ENCODE results near the gene WNT3.

WNT3 gene

DNA sequence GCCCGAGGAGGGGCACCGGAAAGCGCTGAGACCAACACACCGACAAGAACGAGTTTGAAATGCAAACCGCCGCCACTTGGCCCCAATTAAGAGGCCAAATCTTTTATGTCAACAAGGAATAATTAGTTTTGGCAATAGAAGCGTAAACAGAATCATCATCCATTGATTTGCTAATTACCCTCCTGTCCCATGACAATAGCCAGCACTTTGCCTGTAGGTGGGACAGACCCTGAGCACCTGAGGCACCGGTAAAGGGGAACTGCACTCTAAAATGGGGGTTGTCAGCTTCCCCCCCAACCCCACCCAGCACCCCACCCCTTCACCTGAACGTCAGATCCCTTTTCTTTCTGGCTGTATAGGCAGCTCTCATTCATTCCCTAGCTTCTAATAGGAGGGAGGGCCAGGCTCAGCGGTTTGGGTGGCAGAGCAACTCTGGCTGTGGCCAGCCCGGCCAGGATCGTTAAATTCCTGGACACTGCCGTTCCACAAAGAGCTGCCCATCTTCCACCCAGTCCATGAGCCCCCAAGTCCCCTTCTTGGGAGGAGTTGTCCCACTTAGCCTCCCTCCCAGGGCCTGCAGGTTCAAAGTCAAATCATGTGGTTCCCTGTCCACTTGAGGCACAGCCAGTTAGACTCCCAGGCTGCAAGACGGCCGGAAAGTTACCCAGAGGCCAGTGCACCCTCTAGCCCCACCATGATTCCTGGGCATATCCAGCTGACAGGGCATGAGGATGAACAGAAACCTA is 45.8 kb downstream of the WNT3 start:
- TF ChIP-seq ZBTB7A (IDR thresholded peaks at IDR 0.05; ENCODE audit: low read depth) (no peak), RAD21 (IDR thresholded peaks at IDR 0.05; ENCODE audit: low read depth) (no peak), EP300 (IDR thresholded peaks at IDR 0.05; ENCODE audit: borderline replicate concordance) (no peak), MAX (IDR thresholded peaks at IDR 0.05) (no peak), TAF1 (IDR thresholded peaks at IDR 0.05; ENCODE audit: low read depth) (no peak), TCF12 (IDR thresholded peaks at IDR 0.05; ENCODE audit: low read depth) (no peak), NFIC (IDR thresholded peaks at IDR 0.05) (no peak; the same call in 1 of the 2 replicates), FOXM1 (IDR thresholded peaks at IDR 0.05; ENCODE audit: borderline replicate concordance, low read depth) (no peak), EGR1 (IDR thresholded peaks at IDR 0.05) (no peak), TEAD4 (IDR thresholded peaks at IDR 0.05) (no peak), CEBPB (IDR thresholded peaks at IDR 0.05) (no peak), YY1 (IDR thresholded peaks at IDR 0.05; ENCODE audit: low read depth) (no peak), CREB1 (IDR thresholded peaks at IDR 0.05; ENCODE audit: low read depth) (no peak), USF1 (IDR thresholded peaks at IDR 0.05) (no peak)
- TF ChIP-seq, protein P1, sequence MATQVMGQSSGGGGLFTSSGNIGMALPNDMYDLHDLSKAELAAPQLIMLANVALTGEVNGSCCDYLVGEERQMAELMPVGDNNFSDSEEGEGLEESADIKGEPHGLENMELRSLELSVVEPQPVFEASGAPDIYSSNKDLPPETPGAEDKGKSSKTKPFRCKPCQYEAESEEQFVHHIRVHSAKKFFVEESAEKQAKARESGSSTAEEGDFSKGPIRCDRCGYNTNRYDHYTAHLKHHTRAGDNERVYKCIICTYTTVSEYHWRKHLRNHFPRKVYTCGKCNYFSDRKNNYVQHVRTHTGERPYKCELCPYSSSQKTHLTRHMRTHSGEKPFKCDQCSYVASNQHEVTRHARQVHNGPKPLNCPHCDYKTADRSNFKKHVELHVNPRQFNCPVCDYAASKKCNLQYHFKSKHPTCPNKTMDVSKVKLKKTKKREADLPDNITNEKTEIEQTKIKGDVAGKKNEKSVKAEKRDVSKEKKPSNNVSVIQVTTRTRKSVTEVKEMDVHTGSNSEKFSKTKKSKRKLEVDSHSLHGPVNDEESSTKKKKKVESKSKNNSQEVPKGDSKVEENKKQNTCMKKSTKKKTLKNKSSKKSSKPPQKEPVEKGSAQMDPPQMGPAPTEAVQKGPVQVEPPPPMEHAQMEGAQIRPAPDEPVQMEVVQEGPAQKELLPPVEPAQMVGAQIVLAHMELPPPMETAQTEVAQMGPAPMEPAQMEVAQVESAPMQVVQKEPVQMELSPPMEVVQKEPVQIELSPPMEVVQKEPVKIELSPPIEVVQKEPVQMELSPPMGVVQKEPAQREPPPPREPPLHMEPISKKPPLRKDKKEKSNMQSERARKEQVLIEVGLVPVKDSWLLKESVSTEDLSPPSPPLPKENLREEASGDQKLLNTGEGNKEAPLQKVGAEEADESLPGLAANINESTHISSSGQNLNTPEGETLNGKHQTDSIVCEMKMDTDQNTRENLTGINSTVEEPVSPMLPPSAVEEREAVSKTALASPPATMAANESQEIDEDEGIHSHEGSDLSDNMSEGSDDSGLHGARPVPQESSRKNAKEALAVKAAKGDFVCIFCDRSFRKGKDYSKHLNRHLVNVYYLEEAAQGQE (IDR thresholded peaks at IDR 0.05; ENCODE audit: low read depth) = no peak

- peak; percentile 69; the same call in 1 of the 2 replicates for TF ChIP-seq EGR1 (IDR thresholded peaks at IDR 0.05)
- no peak for TF ChIP-seq CEBPB (IDR thresholded peaks at IDR 0.05)
- TF ChIP-seq NFIC (IDR thresholded peaks at IDR 0.05) = peak; percentile 6
- TF ChIP-seq ZBTB7A (IDR thresholded peaks at IDR 0.05; ENCODE audit: low read depth) = peak; percentile 75
Measured at GRCh38 chr17:46771561-46772474, 46.7 kb downstream of the WNT3 start.

DNA sequence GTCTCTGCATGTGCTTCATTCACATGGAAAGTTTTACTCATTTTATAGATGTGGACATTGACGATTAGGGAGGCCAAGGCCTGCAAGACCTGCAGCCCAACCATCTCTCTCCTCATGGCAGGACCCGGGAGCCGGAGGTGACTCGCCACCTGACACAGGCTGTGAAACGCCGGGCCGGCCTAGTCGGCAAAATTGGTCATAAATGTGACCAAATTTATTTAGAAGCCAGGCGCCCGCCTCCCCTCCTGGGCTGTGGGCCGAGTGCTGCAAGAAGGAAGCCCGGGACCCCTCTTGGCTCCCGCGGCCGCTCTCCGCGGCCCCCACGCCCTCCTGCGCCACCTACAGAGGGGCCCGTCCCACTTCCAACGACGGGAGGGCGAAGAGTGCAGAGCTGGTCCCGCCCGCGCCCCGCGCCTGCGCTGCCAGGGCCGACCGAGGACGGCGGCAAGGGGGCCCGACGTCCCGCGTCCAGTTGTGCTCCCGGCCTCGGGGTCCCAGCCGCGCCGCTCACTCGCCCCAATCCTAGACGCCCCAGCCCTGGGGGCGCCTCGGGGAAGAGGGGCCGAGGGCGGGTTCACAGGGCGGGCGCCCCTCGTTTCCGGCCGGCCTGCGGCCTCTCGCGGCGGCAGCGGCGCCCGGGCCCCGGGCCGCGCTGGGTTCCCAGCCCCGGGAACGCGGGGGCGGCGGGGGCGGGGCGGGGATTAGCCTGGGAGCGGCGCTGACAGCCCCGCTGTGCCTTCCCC is 47.5 kb downstream of the WNT3 start:
- TF ChIP-seq, protein P1 (IDR thresholded peaks at IDR 0.05; ENCODE audit: low read depth) = no peak
- TF ChIP-seq TEAD4 (IDR thresholded peaks at IDR 0.05) (no peak), USF1 (IDR thresholded peaks at IDR 0.05) (no peak), EGR1 (IDR thresholded peaks at IDR 0.05) (peak; percentile 74), TCF12 (IDR thresholded peaks at IDR 0.05; ENCODE audit: low read depth) (no peak), CREB1 (IDR thresholded peaks at IDR 0.05; ENCODE audit: low read depth) (no peak), YY1 (IDR thresholded peaks at IDR 0.05; ENCODE audit: low read depth) (no peak), CEBPB (IDR thresholded peaks at IDR 0.05) (no peak), ZBTB7A (IDR thresholded peaks at IDR 0.05; ENCODE audit: low read depth) (peak; percentile 36), TAF1 (IDR thresholded peaks at IDR 0.05; ENCODE audit: low read depth) (peak; percentile 45; the same call in 1 of the 2 replicates), RAD21 (IDR thresholded peaks at IDR 0.05; ENCODE audit: low read depth) (no peak), MAX (IDR thresholded peaks at IDR 0.05) (peak; percentile 30)

GRCh38 chr17:46770439-46770817 is 48.1 kb downstream of the WNT3 start:
- no peak for TF ChIP-seq MAX (IDR thresholded peaks at IDR 0.05)
- TF ChIP-seq, protein P1 (IDR thresholded peaks at IDR 0.05; ENCODE audit: low read depth) = no peak
- TF ChIP-seq CREB1 (IDR thresholded peaks at IDR 0.05; ENCODE audit: low read depth) = no peak
- no peak for TF ChIP-seq TCF12 (IDR thresholded peaks at IDR 0.05; ENCODE audit: low read depth)
- TF ChIP-seq CEBPB (IDR thresholded peaks at IDR 0.05) = no peak
- TF ChIP-seq YY1 (IDR thresholded peaks at IDR 0.05; ENCODE audit: low read depth) = no peak
- no peak for TF ChIP-seq EGR1 (IDR thresholded peaks at IDR 0.05)
- no peak for TF ChIP-seq RAD21 (IDR thresholded peaks at IDR 0.05; ENCODE audit: low read depth)
- no peak for TF ChIP-seq TAF1 (IDR thresholded peaks at IDR 0.05; ENCODE audit: low read depth)
- TF ChIP-seq EP300 (IDR thresholded peaks at IDR 0.05; ENCODE audit: borderline replicate concordance) = no peak
- no peak for TF ChIP-seq FOXM1 (IDR thresholded peaks at IDR 0.05; ENCODE audit: borderline replicate concordance, low read depth)
- TF ChIP-seq ZBTB7A (IDR thresholded peaks at IDR 0.05; ENCODE audit: low read depth) = no peak
- no peak for TF ChIP-seq USF1 (IDR thresholded peaks at IDR 0.05)
- TF ChIP-seq NFIC (IDR thresholded peaks at IDR 0.05) = no peak
- TF ChIP-seq TEAD4 (IDR thresholded peaks at IDR 0.05) = no peak

All from Ishikawa (cell line).